Right lobe of liver (tissue), 6 donors: ENCODE data around the gene SLC17A9. TPM values are rescaled to one million over a fixed set of nuclear protein-coding genes. Genes with fewer than 3 reads are reported as not detected.

Source experiments
- ATAC-seq, 4 donors: fragments of 200-7000 bp; cut with Tn5 transposase; one replicate each; pipeline ENCODE4 v1.9.1; 2020; ENCODE audit warnings: mild to moderate bottlenecking in 4 of 4, moderate library complexity in 4 of 4
- DNase-seq, 3 donors: peaks; one replicate each; pipeline ENCODE4 v3.0.0-alpha.2; 2020
- H3K27ac ChIP-seq, 3 donors: fragments of 200-600 bp; one replicate each; pipeline ENCODE4 v1.8.0; 2022
- H3K27me3 ChIP-seq, 2 donors: fragments of 200-600 bp; one replicate each; pipeline ENCODE4 v1.8.0; 2022
- H3K36me3 ChIP-seq, 4 donors: fragments of 200-600 bp; sonication (generic) in 1 of 4; one replicate each; pipeline versions ENCODE4 v1.5.1 to v1.8.0; 2017 to 2022; ENCODE audit warnings: control low read depth in 1 of 4
- H3K4me1 ChIP-seq, 4 donors: fragments of 200-600 bp; sonication (generic) in 1 of 4; one replicate each; pipeline versions ENCODE4 v1.5.1 to v1.8.0; 2017 to 2022; ENCODE audit warnings: control low read depth in 1 of 4
- H3K4me3 ChIP-seq, 3 donors: fragments of 200-600 bp; one replicate each; pipeline ENCODE4 v1.8.0; 2022
- H3K9me3 ChIP-seq, 4 donors: fragments of 200-600 bp; sonication (generic) in 1 of 4; one replicate each; pipeline versions ENCODE4 v1.5.1 to v1.8.0; 2017 to 2022; ENCODE audit warnings: control low read depth in 1 of 4
- POLR2A ChIP-seq: fragments of 450-650 bp; IDR thresholded peaks from one replicate; pipeline ENCODE4 v1.6.1; 2017; ENCODE audit warnings: antibody characterized with exemption, mild to moderate bottlenecking
- WGBS: methylation state at CpG from one replicate; pipeline ENCODE4 v1.1.6; 2018; ENCODE audit warnings: low coverage, low lambda C conversion rate; ENCODE audit not compliant: insufficient coverage; ENCODE audit errors: missing lambda C conversion rate; 5-methylcytosine and 5-hydroxymethylcytosine counted together
- intact Hi-C, 2 donors: fragments of 100-400 bp; cut with DNase I; formaldehyde crosslinking; loops; one replicate each; pipeline versions ENCODE4 v1.11.2 to v1.14.1; 2022
- total RNA-seq, 6 experiments: library from RNA; depleted of rRNA in 2 of 6; stranded (reverse); fragments of >200 nt in 2 of 6; fragmentation: NEBNext Ultra II Directional in 3 of 6; extraction: Animal tissue kit (Norgen Biotek cat#: 25700) in 3 of 6; gene quantifications; one replicate each; pipeline versions ENCODE4 v1.1.0 to v1.2.4, GENCODE V29; 2016 to 2023
- TF ChIP-seq, protein P1 (sequence below), 4 donors: fragments of 200-600 bp in 3 of 4; fragments of 450-650 bp in 1 of 4; IDR thresholded peaks; one replicate each; pipeline versions ENCODE4 v1.5.1 to v1.8.0; 2016 to 2022; ENCODE audit warnings: antibody characterized with exemption in 4 of 4, mild to moderate bottlenecking in 2 of 4
- donor health status: DM: no; HTN: yes; CAD: no.
- donor health status: DM: no; HTN: no; CAD: no.
- donor health status: DM: no; HTN: no; CAD: no.
- donor health status: DM: no; HTN: yes; CAD: no.
- donor health status: DM: no; HTN: yes; CAD: no.

SLC17A9 gene
- total RNA-seq, 6 experiments from 2014 or later = 29.8 to 99.4 (median 54.1) TPM

DNA sequence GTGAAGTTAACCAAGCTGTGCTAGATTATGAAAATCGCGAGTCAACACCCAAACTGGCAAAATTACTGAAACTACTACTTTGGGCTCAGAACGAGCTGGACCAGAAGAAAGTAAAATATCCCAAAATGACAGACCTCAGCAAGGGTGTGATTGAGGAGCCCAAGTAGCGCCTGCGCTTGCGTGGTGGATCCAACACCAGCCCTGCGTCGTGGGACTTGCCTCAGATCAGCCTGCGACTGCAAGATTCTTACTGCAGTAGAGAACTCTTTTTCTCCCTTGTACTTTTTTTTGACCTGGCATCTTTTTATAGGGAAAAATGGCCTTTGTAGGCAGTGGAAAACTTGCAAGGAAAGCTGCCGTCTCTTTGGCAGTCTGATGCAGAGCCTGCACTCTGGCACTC is 7.8 kb upstream of the SLC17A9 start:
- intact Hi-C loops = no loop called here
- WGBS = 93% methylated on average over 10 of the region's 10 CpGs

DNA sequence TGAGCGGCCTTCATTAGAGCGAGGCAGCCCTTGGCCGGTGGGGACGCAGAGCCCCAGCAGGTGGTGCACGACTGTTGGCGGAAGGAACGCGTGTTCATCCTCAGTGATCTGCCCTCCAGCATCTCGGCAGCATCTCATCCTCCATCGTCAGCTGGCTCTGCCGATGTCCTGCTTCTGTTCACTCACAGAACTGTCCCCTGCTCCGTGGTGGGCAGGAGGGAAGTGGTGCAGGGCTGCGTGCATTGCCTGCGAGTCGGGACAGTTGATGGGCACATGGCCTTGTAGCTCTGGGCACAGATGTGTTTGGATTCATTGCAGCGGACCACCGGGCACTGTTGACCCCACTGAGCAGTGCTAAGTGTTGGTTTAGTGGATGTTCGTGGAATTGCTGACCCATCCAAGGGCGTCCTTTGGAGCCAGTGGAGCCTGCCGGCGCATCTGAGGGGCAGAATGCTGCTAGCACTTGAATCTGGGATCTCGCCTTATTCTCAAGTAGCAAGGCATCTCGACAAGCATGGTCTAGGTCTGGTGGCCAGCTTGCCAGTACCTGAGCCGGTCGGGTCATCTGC is 6.7 kb upstream of the SLC17A9 start:
- no peak overlapping the region for H3K4me3 ChIP-seq
- DNase-seq = no peak
- TF ChIP-seq, protein P1, sequence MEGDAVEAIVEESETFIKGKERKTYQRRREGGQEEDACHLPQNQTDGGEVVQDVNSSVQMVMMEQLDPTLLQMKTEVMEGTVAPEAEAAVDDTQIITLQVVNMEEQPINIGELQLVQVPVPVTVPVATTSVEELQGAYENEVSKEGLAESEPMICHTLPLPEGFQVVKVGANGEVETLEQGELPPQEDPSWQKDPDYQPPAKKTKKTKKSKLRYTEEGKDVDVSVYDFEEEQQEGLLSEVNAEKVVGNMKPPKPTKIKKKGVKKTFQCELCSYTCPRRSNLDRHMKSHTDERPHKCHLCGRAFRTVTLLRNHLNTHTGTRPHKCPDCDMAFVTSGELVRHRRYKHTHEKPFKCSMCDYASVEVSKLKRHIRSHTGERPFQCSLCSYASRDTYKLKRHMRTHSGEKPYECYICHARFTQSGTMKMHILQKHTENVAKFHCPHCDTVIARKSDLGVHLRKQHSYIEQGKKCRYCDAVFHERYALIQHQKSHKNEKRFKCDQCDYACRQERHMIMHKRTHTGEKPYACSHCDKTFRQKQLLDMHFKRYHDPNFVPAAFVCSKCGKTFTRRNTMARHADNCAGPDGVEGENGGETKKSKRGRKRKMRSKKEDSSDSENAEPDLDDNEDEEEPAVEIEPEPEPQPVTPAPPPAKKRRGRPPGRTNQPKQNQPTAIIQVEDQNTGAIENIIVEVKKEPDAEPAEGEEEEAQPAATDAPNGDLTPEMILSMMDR (IDR thresholded peaks at IDR 0.05) = no peak
- TF ChIP-seq POLR2A = no peak

More for the DNA sequence above, 7.8 kb upstream of the SLC17A9 start:
- DNase-seq (no peak), ATAC-seq (no peak)
- no peaks in the 10 kb centered on the region for H3K9me3 ChIP-seq
- no peaks in the 10 kb centered on the region for H3K27me3 ChIP-seq
- H3K36me3 ChIP-seq = peaks cover 6 to 68% (median 22%) of the 10 kb centered on the region in 4 donors
- H3K4me3 ChIP-seq = no peak overlapping the region
- TF ChIP-seq, protein P1 (IDR thresholded peaks at IDR 0.05) = no peak
- TF ChIP-seq POLR2A = no peak
- no peak overlapping the region for H3K27ac ChIP-seq
- peaks cover 0 to 17% (median 3%) of the 10 kb centered on the region in 4 donors for H3K4me1 ChIP-seq

DNA sequence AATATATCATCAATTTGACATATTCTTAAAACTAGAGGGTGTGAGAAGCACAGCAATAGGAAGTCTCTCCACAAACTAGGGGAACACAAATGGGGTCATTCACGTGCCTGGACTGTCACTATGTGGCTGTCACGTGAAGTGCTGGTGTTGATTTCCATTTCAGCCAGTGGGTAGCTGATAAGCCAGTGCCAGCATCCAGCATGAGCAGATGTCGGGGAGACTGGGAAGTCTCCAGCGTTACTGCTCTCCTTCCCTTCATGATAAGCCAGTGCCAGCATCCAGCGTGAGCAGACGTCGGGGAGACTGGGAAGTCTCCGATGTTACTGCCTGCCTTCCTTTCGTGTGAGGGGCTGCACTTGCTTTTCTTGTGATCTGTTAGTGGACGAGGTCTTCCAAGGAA is 5.6 kb upstream of the SLC17A9 start:
- peaks cover 0 to 12% (median 2%) of the 10 kb centered on the region in 4 donors for H3K4me1 ChIP-seq
- no peaks in the 10 kb centered on the region for H3K27me3 ChIP-seq
- H3K27ac ChIP-seq = no peak overlapping the region
- TF ChIP-seq POLR2A = no peak
- TF ChIP-seq, protein P1 (IDR thresholded peaks at IDR 0.05) = no peak
- peak; percentile 37 to 75 (median 62) for ATAC-seq
- peaks cover 6 to 57% (median 22%) of the 10 kb centered on the region in 4 donors for H3K36me3 ChIP-seq
- no peaks in the 10 kb centered on the region for H3K9me3 ChIP-seq
- intact Hi-C loops = no loop called here
- no peak overlapping the region for H3K4me3 ChIP-seq
- 35% methylated on average over 5 of the region's 10 CpGs for WGBS
- DNase-seq = peak in 1 of 3 donors; percentile 71

More for the DNA sequence above, 6.7 kb upstream of the SLC17A9 start:
- H3K27ac ChIP-seq = no peak overlapping the region
- WGBS = 92% methylated on average over 2 of the region's 25 CpGs
- H3K9me3 ChIP-seq = no peaks in the 10 kb centered on the region
- intact Hi-C loops = no loop called here
- H3K4me1 ChIP-seq = peaks cover 0 to 14% (median 2%) of the 10 kb centered on the region in 4 donors
- peaks cover 6 to 68% (median 22%) of the 10 kb centered on the region in 4 donors for H3K36me3 ChIP-seq
- no peak for ATAC-seq
- H3K27me3 ChIP-seq = no peaks in the 10 kb centered on the region

DNA sequence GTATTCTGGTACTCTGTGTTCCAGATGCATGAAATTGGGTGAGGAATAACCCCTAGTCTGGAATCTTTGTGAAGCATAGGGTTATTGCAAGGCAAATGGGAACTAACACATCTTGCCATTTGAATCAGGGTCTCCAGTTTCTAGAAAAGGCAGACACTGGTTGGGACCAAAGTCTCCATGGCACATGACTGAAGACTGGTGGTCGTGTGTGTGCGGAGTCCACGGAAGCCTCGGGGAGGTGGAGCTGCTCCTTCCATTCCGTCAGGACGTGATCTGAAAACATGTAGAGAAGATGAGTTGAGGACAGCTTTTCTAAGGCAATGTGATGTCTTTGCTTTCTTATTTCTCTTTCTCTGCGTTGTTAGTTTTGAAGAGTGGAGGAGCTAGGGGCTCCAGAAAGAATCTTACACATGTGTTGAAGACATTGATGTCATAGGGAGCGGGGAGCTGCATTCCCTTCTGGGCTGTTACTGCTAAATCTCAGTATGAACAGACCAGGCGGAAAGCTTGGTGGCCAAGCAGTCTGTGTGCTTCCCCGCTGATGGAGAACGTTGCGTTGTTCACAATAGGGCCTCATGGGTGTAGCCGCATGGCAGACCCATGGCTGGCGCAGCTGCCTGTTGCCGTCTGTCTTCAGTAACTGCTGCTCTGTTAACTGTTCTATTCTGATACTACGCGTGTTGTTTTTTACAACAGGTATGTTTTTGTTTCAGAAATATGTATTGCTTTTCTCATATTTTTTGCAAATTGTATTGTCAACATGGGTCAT is 4.8 kb upstream of the SLC17A9 start:
- no peak overlapping the region for H3K27ac ChIP-seq
- H3K4me3 ChIP-seq = no peak overlapping the region
- intact Hi-C loops = no loop called here
- H3K9me3 ChIP-seq = no peaks in the 10 kb centered on the region
- ATAC-seq (no peak), DNase-seq (no peak)
- 97% methylated on average over 8 of the region's 17 CpGs for WGBS
- TF ChIP-seq POLR2A = no peak
- TF ChIP-seq, protein P1 (IDR thresholded peaks at IDR 0.05) = no peak
- peaks cover 0 to 15% (median 2%) of the 10 kb centered on the region in 4 donors for H3K4me1 ChIP-seq
- H3K36me3 ChIP-seq = peaks cover 6 to 49% (median 22%) of the 10 kb centered on the region in 4 donors
- no peaks in the 10 kb centered on the region for H3K27me3 ChIP-seq
